Measurements from ENCODE around the gene CDC73.
"Not testable (repeated sequence)": the region's sequence is repeated elsewhere in the genome, so short reads cannot be mapped to it uniquely, and the experiment has no call there.

CDC73 gene

GRCh38 chr1:193114485-193115095, 7.2 kb upstream of the CDC73 start:
- no peak for DNase-seq

DNA sequence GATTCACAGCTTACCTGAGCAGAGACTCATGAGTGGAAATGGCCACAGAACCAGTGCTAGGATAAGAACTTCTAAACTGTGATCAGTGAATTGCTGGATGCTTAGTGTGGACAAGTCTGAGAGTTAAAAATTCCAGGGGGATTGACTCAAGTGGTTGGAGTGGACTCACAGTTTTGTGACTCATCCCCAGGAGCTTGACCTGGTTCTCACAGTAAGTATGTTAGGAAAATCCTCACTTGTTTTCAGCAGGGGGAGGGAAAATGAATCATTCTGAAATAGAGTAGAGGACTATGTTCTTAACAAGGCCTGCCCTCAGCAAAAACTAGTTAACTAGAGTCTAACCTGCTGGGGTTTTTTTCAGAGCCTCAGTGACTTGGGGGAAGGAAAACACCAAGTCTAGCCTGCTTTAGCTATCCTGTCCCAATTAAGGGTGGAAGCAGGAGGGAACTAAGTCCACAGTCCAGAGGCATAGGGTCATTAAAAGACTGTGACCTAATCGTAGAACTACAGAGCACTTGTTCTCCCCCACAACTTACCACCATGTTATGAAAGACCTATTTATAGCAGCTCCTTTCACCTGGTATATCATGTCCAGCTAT, 6.1 kb upstream of the CDC73 start:
- no peak for DNase-seq

- not testable (repeated sequence) for DNase-seq
Measured at GRCh38 chr1:193117167-193117566, 4.7 kb upstream of the CDC73 start.

- no peak for DNase-seq
Measured at GRCh38 chr1:193118194-193118593, 3.6 kb upstream of the CDC73 start.

- no peak for DNase-seq
Measured at GRCh38 chr1:193118803-193119730, 2.8 kb upstream of the CDC73 start.

- no peak for DNase-seq
Measured at GRCh38 chr1:193120604-193121166, 1.1 kb upstream of the CDC73 start.

- DNase-seq: no peak
Measured at GRCh38 chr1:193123751-193124150, 1.9 kb downstream of the CDC73 start.

DNA sequence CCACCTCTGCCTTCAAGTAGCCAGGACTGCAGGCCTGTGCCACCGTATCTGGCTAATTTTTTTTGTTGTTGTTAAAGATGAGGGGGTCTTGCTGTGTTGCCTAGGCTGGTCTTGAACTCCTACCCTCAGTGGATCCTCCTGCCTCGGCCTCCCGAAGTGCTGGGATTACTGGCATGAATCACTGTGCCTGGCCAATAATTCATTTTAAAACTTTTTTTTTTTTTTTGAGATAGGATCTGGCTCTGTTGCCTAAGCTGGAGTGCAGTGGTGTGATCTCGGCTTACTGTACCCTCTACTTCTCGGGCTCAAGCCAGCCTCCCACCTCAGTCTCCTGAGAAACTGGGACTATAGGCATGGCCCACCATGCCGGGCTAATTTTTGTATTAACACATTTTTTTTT, 3.5 kb downstream of the CDC73 start:
- no peak for DNase-seq

DNA sequence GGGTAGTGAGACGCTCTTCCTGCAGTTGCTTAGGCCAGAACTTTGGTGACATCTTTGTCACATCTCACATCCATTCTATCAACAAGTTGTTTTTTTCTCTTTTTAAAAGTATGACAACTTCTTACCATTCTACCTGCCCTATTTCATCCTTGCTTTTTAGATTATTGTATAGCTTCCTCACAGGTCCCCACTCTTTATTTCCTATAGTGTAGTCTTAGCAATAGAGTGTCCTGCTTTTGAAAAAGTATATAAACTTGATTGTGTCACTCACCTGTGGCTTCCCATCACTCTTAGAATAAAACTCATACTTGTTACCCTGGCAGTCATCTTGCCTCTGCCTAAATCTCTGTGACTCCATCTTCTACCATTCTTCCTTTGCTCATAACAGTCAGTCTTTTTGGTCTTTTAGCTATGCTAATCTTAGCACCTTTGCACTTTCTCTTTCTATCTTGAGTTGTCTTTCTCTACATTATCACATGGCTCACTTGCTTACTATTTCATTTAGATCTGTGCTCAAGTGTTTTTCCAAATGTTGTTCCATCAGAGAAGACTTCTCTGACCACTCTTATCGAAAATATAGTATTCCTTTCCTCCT, 9.5 kb downstream of the CDC73 start:
- no peak for DNase-seq

- no peak for DNase-seq
Measured at GRCh38 chr1:193140254-193140653, 18.4 kb downstream of the CDC73 start.

GRCh38 chr1:193141804-193142203, 20.0 kb downstream of the CDC73 start:
- no peak for DNase-seq

GRCh38 chr1:193142409-193142808, 20.6 kb downstream of the CDC73 start:
- no peak for DNase-seq

GRCh38 chr1:193143285-193143684, 21.5 kb downstream of the CDC73 start:
- DNase-seq: no peak

- DNase-seq: no peak
Measured at GRCh38 chr1:193144361-193144938, 22.6 kb downstream of the CDC73 start.

DNA sequence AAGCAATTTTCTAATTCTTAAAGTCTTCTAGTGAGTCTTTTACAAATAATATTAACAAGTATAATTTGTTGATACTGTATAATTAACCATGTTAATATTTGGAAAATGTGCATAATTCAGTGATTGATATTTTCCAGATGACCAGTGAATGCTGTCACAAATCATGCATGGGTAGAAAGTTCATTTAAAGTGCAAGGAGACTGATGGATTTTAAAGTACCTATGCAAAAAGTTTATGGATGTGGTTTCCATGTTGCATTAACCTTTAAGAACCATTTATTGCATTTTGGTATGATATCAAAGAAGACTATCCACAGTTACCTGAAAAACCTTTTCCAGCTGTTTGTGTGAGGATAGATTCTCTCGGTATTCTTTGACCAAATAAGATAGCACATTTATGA, 23.2 kb downstream of the CDC73 start:
- no peak for DNase-seq

DNA sequence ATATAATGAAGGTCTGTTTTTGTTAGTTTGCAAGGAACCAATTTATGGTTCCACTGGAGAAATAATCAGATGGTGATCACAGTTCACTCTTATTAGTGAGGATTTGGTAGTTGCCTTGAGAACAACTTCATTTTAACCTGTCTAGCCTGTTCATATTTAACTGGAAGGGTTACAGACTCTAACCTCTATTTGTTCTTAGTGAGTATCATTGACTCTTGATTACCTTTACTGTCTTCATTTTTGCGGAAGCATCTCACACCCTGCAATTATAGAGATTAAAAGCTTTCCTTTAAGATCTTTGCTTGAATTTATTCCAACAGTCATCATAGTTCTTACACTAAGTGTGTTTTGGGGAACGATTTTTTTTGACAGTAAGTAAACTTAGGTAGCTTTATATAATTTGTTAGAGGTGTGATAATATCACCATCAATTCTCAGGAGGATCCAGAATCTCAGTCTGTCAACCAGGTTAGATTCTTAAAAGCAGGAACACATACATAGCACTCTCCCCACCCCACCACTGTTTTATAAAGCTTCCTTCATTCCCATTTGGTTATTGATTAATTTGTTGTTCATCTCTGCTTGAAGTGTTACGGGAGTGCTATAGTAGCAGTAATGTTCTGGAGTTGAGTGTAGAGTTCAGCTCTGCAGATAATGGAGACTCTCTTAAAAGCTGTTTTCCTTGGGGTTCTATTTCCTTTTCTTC, 34.4 kb downstream of the CDC73 start:
- DNase-seq: no peak

- DNase-seq: no peak
Measured at GRCh38 chr1:193156822-193157142, 35.0 kb downstream of the CDC73 start.

GRCh38 chr1:193157360-193157759, 35.5 kb downstream of the CDC73 start:
- DNase-seq: no peak

DNA sequence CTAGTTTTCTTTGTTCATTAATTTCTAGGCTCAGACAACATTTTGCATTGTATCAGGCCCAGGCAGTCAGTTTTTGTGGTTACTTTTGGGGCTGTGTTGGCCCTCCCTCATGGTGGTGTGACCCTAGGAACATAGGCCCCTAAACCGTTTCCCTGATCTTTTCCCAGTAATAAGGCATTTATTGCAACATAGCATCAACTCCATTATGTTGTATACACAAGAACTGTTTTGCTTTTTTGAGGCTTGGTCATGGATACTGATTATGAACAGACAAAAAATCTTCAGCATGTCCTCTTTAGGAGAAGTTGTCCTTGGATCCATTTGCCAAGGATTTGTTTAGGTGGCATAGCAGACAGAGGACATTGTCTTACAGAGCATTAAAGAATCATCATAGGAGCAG, 54.3 kb downstream of the CDC73 start:
- DNase-seq: no peak

- no peak for DNase-seq
Measured at GRCh38 chr1:193176788-193177187, 55.0 kb downstream of the CDC73 start.

- DNase-seq: no peak
Measured at GRCh38 chr1:193179094-193179493, 57.3 kb downstream of the CDC73 start.

GRCh38 chr1:193181536-193181935, 59.7 kb downstream of the CDC73 start:
- no peak for DNase-seq
